Measurements from ENCODE around the gene HYAL3. TPM values are rescaled to one million over a fixed set of nuclear protein-coding genes. Genes with fewer than 3 reads are reported as not detected.
A peak's percentile ranks its signal among the peaks of the same experiment; 100 is the strongest.

Gene HYAL3
- total and polyA plus RNA-seq, 9 donors: 1.3 to 3.0 (median 2.2) TPM

DNA sequence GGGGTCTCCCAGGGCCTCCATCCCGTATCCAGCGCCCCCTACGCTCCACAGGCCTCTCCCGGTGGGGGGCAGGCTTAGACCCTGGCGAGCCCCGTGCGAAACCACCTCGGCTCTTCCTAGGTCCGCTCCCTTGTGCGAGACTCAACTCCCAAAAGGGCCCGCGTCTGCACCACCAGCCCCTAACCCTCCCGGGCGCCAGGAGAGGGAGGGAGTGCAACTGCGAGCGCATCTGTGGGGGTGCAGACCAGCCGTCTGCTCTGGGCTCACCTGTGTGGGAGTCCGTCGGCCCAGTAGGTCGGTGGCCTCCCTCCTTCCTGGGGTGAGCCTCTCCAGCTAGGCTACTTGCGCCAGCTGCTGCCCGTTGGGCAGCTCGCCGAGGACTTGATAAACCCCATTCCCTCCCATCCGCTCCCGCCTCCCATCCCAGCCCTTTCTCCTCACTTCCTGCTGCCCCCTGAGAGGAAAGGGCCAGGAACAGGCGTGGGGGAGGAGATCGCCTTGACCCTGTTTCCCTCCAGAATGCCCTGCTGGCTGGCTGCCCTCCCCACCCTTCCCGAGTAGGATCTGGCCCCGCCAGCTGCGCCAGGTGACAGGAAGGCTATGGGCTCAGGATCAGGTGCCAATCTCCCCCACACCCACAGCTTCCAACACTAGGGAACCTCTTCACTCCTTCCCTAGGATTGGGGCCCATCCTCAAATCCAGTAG lies 23.3 kb upstream of the HYAL3 start, which contains the start of gene HYAL2:
Gene HYAL2 (minus strand): TSS at position 360 of the 706 bp plus-strand sequence. CDS start 2,256 bp downstream, outside the sequence.
- 29% methylated on average over 11 of the region's 31 CpGs for WGBS (ENCODE audit: insufficient coverage)
- H3K27me3 ChIP-seq (ENCODE audit: control insufficient read depth, insufficient read depth, low read length): no peaks in the 10 kb centered on the region
- peak within 1 kb of the TSS; percentile 74 for H3K4me3 ChIP-seq (ENCODE audit: low read length)
- H3K4me1 ChIP-seq (ENCODE audit: control insufficient read depth, insufficient read depth, low read length): peaks cover 73% of the 10 kb centered on the region
- H3K9me3 ChIP-seq (replicated peaks; ENCODE audit: control insufficient read depth, low read depth, low read length): no peaks in the 10 kb centered on the region
- peaks cover 40% of the 10 kb centered on the region for H3K36me3 ChIP-seq (ENCODE audit: control insufficient read depth, insufficient read depth, low read length)
- DNase-seq: peak; percentile 51
- H3K27ac ChIP-seq (ENCODE audit: low read length): peak within 1 kb of the TSS; percentile 96

DNA sequence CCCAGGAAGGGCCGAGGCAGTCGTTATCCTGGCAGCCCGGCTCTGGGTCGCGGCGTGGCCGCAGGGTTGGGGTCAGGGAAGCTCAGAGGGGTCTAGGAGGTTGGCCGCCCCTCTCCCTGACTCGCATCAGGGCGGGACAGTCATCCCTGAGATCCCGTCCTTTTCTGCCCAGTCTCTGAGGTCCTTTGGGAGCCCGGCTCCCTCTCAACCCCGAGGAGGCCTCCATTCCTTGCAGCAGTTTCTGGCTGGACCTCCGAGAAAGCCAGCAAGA lies 22.8 kb upstream of the HYAL3 start:
- peak overlapping the region; percentile 74 for H3K4me3 ChIP-seq (ENCODE audit: low read length)
- H3K4me1 ChIP-seq (ENCODE audit: control insufficient read depth, insufficient read depth, low read length): peaks cover 73% of the 10 kb centered on the region
- 1% methylated on average over 13 of the region's 14 CpGs for WGBS (ENCODE audit: insufficient coverage)
- peaks cover 44% of the 10 kb centered on the region for H3K36me3 ChIP-seq (ENCODE audit: control insufficient read depth, insufficient read depth, low read length)
- peak overlapping the region; percentile 96 for H3K27ac ChIP-seq (ENCODE audit: low read length)
- no peaks in the 10 kb centered on the region for H3K9me3 ChIP-seq (replicated peaks; ENCODE audit: control insufficient read depth, low read depth, low read length)
- H3K27me3 ChIP-seq (ENCODE audit: control insufficient read depth, insufficient read depth, low read length): no peaks in the 10 kb centered on the region
- DNase-seq: no peak

- Histone ChIP-seq H3K4me3 (ENCODE audit: low read length) (peak overlapping the region; percentile 74), H3K27ac (ENCODE audit: low read length) (peak overlapping the region; percentile 96), H3K36me3 (ENCODE audit: control insufficient read depth, insufficient read depth, low read length) (peaks cover 50% of the 10 kb centered on the region), H3K27me3 (ENCODE audit: control insufficient read depth, insufficient read depth, low read length) (no peaks in the 10 kb centered on the region), H3K9me3 (replicated peaks; ENCODE audit: control insufficient read depth, low read depth, low read length) (no peaks in the 10 kb centered on the region), H3K4me1 (ENCODE audit: control insufficient read depth, insufficient read depth, low read length) (peaks cover 70% of the 10 kb centered on the region)
- DNase-seq: peak; percentile 96
- WGBS (ENCODE audit: insufficient coverage): under 1% methylated on average over 41 of the region's 59 CpGs
Measured at GRCh38 chr3:50321336-50322114, 22.3 kb upstream of the HYAL3 start.

- 0% methylated on average over 23 of the region's 45 CpGs for WGBS (ENCODE audit: insufficient coverage)
- H3K9me3 ChIP-seq (replicated peaks; ENCODE audit: control insufficient read depth, low read depth, low read length): no peaks in the 10 kb centered on the region
- peak; percentile 92 for DNase-seq
- peaks cover 70% of the 10 kb centered on the region for H3K4me1 ChIP-seq (ENCODE audit: control insufficient read depth, insufficient read depth, low read length)
- peak overlapping the region; percentile 74 for H3K4me3 ChIP-seq (ENCODE audit: low read length)
- peak overlapping the region; percentile 96 for H3K27ac ChIP-seq (ENCODE audit: low read length)
- no peaks in the 10 kb centered on the region for H3K27me3 ChIP-seq (ENCODE audit: control insufficient read depth, insufficient read depth, low read length)
- peaks cover 51% of the 10 kb centered on the region for H3K36me3 ChIP-seq (ENCODE audit: control insufficient read depth, insufficient read depth, low read length)
Measured at GRCh38 chr3:50320853-50321335, 21.7 kb upstream of the HYAL3 start.

- Histone ChIP-seq H3K4me3 (ENCODE audit: low read length) (peak overlapping the region; percentile 74), H3K4me1 (ENCODE audit: control insufficient read depth, insufficient read depth, low read length) (peaks cover 67% of the 10 kb centered on the region), H3K27me3 (ENCODE audit: control insufficient read depth, insufficient read depth, low read length) (no peaks in the 10 kb centered on the region), H3K36me3 (ENCODE audit: control insufficient read depth, insufficient read depth, low read length) (peaks cover 49% of the 10 kb centered on the region), H3K27ac (ENCODE audit: low read length) (peak overlapping the region; percentile 85), H3K9me3 (replicated peaks; ENCODE audit: control insufficient read depth, low read depth, low read length) (no peaks in the 10 kb centered on the region)
- DNase-seq: peak; percentile 10
- 76% methylated on average over 29 of the region's 29 CpGs for WGBS (ENCODE audit: insufficient coverage)
Measured at GRCh38 chr3:50319894-50320625, 20.9 kb upstream of the HYAL3 start.

- peak overlapping the region; percentile 0 for H3K4me3 ChIP-seq (ENCODE audit: low read length)
- H3K4me1 ChIP-seq (ENCODE audit: control insufficient read depth, insufficient read depth, low read length): peaks cover 62% of the 10 kb centered on the region
- no peaks in the 10 kb centered on the region for H3K27me3 ChIP-seq (ENCODE audit: control insufficient read depth, insufficient read depth, low read length)
- DNase-seq: peak; percentile 10
- H3K36me3 ChIP-seq (ENCODE audit: control insufficient read depth, insufficient read depth, low read length): peaks cover 51% of the 10 kb centered on the region
- no peaks in the 10 kb centered on the region for H3K9me3 ChIP-seq (replicated peaks; ENCODE audit: control insufficient read depth, low read depth, low read length)
- WGBS (ENCODE audit: insufficient coverage): 91% methylated on average over 11 of the region's 16 CpGs
- no peak overlapping the region for H3K27ac ChIP-seq (ENCODE audit: low read length)
Measured at GRCh38 chr3:50319181-50319893, 20.1 kb upstream of the HYAL3 start.

DNA sequence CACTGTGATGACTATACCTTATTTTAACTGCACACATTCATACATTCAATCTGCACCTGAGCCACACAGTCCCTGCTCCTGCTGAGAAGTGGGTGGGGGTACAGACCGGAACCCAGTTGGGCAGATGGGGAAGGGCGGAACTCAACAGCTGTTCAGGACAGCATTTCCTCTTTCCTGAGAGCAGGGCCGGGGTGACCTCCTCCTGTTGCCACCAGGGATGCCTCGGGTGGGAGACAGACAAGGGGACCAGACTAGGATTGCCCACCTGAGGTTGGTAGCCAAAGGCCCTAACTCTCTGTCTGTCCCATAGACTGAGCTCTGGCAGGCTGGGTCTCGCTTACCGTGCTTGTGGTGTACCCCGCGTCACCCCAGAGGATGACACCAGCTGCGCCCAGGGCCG lies 19.4 kb upstream of the HYAL3 start:
- Histone ChIP-seq H3K27ac (ENCODE audit: low read length) (no peak overlapping the region), H3K4me3 (ENCODE audit: low read length) (no peak overlapping the region), H3K4me1 (ENCODE audit: control insufficient read depth, insufficient read depth, low read length) (peaks cover 55% of the 10 kb centered on the region), H3K27me3 (ENCODE audit: control insufficient read depth, insufficient read depth, low read length) (no peaks in the 10 kb centered on the region), H3K36me3 (ENCODE audit: control insufficient read depth, insufficient read depth, low read length) (peaks cover 52% of the 10 kb centered on the region), H3K9me3 (replicated peaks; ENCODE audit: control insufficient read depth, low read depth, low read length) (no peaks in the 10 kb centered on the region)
- no peak for DNase-seq
- WGBS (ENCODE audit: insufficient coverage): 76% methylated on average over 10 of the region's 10 CpGs

DNA sequence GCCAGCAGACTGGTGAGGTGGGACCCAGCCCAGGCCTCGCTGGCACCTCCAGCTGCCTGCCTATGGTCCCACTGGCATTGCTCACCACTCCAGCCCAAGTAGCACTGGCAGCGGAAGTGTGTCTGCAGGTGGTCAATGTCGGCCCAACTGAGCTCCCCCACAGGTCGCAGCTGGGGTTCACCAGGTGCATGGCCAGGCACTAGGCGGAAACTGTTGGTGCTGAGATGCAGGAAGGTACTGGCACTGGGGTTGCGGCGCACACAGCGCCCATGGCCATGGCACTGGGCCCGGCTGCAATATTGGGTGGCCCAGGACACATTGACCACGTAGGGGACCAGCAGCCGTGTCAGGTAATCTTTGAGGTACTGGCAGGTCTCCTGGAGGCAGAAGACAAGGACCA lies 19.0 kb upstream of the HYAL3 start:
- Histone ChIP-seq H3K36me3 (ENCODE audit: control insufficient read depth, insufficient read depth, low read length) (peaks cover 52% of the 10 kb centered on the region), H3K4me3 (ENCODE audit: low read length) (no peak overlapping the region), H3K27ac (ENCODE audit: low read length) (no peak overlapping the region), H3K27me3 (ENCODE audit: control insufficient read depth, insufficient read depth, low read length) (no peaks in the 10 kb centered on the region), H3K9me3 (replicated peaks; ENCODE audit: control insufficient read depth, low read depth, low read length) (no peaks in the 10 kb centered on the region), H3K4me1 (ENCODE audit: control insufficient read depth, insufficient read depth, low read length) (peaks cover 51% of the 10 kb centered on the region)
- 90% methylated on average over 9 of the region's 11 CpGs for WGBS (ENCODE audit: insufficient coverage)
- DNase-seq: no peak

- no peak for DNase-seq
- Histone ChIP-seq H3K4me1 (ENCODE audit: control insufficient read depth, insufficient read depth, low read length) (peaks cover 43% of the 10 kb centered on the region), H3K27me3 (ENCODE audit: control insufficient read depth, insufficient read depth, low read length) (no peaks in the 10 kb centered on the region), H3K4me3 (ENCODE audit: low read length) (no peak overlapping the region), H3K36me3 (ENCODE audit: control insufficient read depth, insufficient read depth, low read length) (peaks cover 52% of the 10 kb centered on the region), H3K9me3 (replicated peaks; ENCODE audit: control insufficient read depth, low read depth, low read length) (no peaks in the 10 kb centered on the region), H3K27ac (ENCODE audit: low read length) (no peak overlapping the region)
- 53% methylated on average over 2 of the region's 6 CpGs for WGBS (ENCODE audit: insufficient coverage)
Measured at GRCh38 chr3:50317300-50317699, 18.1 kb upstream of the HYAL3 start.

Measured in muscle of leg (tissue), 11 donors.